GM13977 (cell line): ENCODE data around the gene FAM83G.

Experiments used
- DNase-seq: peaks from one replicate; pipeline ENCODE4 v3.0.0; 2012; ENCODE audit warnings: low spot score
- CTCF ChIP-seq: IDR thresholded peaks from 2 replicates; pipeline ENCODE4 v1.5.1; 2012; ENCODE audit warnings: mild to moderate bottlenecking, control low read depth; ENCODE audit not compliant: insufficient read depth; ENCODE audit errors: extremely low read depth, missing control alignments
- in situ Hi-C: fragments of 300-500 bp; cut with MboI; formaldehyde crosslinking; loops from one replicate; pipeline ENCODE4 v1.12.0; 2022; ENCODE audit warnings: low sequenced_read_pairs, low pct_unique_long_range_greater_than_20kb, mixed read lengths, inconsistent platforms; ENCODE audit not compliant: unreplicated experiment

The FAM83G gene

GRCh38 chr17:18955009-18955408 is 49.6 kb downstream of the FAM83G start:
- no peak for DNase-seq
- in situ Hi-C loops = no loop called here
- TF ChIP-seq CTCF = no peak

- TF ChIP-seq CTCF = no peak
- DNase-seq = no peak
- in situ Hi-C loops = no loop called here
These were observed 50.2 kb downstream of the FAM83G start for GRCh38 chr17:18954321-18954720.

GRCh38 chr17:18953231-18953728 is 51.3 kb downstream of the FAM83G start:
- in situ Hi-C loops = no loop called here
- no peak for TF ChIP-seq CTCF
- DNase-seq = no peak

GRCh38 chr17:18951941-18952842 is 52.4 kb downstream of the FAM83G start, which contains the start of gene SLC5A10:
Gene SLC5A10, plus strand, starts transcription at chr17:18952165. Its CDS starts 41 bp downstream, at chr17:18952206.
- DNase-seq = no peak
- in situ Hi-C loops = no loop called here
- TF ChIP-seq CTCF = peak; percentile 31

DNA sequence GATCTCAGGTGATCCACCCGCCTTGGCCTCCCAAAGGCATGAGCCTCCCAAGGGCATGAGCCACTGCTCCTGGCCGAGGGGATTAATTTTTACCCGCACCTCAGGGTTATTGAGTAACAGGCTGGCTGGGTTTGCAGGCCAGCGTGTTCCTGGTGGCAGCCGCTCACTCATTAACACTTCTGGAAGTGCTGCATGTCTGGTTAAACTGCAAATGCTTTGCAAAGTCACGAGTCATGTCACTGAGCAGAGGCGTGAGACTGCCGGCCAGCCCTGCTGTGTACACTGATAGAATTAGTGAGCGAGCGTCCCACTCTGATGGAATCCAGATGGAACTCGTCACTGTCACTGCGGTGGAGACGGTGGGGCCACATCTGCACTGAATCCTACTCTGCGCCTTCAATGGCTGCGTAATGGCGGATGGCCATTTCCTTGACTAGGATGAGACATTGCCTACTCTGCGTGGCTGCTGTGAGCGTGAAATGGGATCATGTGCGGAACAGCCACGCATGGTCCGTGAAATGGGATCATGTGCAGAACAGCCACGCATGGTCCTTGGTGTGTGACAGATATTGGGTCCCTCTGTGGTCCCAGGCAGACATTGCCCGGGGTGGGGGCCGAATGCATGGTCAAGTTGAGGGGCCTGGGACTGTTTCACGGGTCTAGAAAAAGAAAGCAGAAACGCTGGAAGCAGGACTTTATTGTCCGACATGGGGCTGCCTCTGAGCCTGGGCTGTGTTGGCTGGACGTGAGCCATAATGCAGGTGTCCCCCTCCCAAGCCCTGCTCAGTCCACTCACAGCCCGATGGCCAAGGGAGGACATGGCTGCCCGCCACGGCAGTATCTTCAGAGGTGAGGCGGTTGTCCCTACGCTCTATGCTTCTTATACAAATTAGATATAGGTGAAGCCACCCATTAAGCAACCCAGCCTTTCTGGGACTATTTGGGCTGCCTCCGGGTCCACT is 53.3 kb downstream of the FAM83G start:
- in situ Hi-C loops = no loop called here
- no peak for DNase-seq
- no peak for TF ChIP-seq CTCF

DNA sequence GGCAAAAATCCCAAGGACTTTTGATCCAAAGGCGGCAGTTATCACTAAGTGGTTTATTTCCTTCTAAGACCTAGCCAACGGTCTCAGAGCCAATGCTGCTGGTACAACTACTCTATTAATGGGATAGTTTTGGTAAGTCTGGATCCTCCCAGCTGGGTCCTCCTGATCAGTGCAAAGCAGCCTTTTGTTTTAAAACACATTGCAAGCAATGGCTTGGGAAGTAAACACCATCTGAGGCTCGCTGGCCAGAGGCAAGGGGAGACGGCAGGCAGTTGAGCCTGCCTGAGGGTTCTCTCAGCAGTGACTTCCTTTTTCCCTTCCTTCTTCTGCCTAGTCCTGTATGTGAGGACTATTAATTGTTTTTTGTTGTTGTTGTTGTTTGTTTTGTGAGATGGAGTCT is 54.2 kb downstream of the FAM83G start:
- TF ChIP-seq CTCF = no peak
- no peak for DNase-seq
- in situ Hi-C loops = no loop called here
